Articular chondrocyte of knee joint (primary cell): ENCODE measurements around the gene CSE1L. TPM values are rescaled to one million over a fixed set of nuclear protein-coding genes. Genes with fewer than 3 reads are reported as not detected.

Experiments used
- small RNA-seq: library from RNA; depleted of rRNA; stranded (forward); fragments of <200 nt; gene quantifications from one replicate; pipeline ENCODE3, GENCODE V24; 2012
- total RNA-seq: library from RNA; depleted of rRNA; stranded (reverse); fragments of >200 nt; gene quantifications from 2 replicates; pipeline ENCODE4 v1.2.3, GENCODE V29; 2012

Gene CSE1L, protein sequence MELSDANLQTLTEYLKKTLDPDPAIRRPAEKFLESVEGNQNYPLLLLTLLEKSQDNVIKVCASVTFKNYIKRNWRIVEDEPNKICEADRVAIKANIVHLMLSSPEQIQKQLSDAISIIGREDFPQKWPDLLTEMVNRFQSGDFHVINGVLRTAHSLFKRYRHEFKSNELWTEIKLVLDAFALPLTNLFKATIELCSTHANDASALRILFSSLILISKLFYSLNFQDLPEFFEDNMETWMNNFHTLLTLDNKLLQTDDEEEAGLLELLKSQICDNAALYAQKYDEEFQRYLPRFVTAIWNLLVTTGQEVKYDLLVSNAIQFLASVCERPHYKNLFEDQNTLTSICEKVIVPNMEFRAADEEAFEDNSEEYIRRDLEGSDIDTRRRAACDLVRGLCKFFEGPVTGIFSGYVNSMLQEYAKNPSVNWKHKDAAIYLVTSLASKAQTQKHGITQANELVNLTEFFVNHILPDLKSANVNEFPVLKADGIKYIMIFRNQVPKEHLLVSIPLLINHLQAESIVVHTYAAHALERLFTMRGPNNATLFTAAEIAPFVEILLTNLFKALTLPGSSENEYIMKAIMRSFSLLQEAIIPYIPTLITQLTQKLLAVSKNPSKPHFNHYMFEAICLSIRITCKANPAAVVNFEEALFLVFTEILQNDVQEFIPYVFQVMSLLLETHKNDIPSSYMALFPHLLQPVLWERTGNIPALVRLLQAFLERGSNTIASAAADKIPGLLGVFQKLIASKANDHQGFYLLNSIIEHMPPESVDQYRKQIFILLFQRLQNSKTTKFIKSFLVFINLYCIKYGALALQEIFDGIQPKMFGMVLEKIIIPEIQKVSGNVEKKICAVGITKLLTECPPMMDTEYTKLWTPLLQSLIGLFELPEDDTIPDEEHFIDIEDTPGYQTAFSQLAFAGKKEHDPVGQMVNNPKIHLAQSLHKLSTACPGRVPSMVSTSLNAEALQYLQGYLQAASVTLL
- total RNA-seq = 73.8 and 85.2 TPM in 2 replicates

GRCh38 chr20:49046087-49046900 is at the start of gene CSE1L:
Gene CSE1L, plus strand, starts transcription at chr20:49046312. Its CDS starts 12,152 bp downstream, at chr20:49058464.

Small RNAs within 50 kb of the gene (small RNA-seq; reads per million reads assigned to genes)
- gene SNAP23P1 = not detected

Other genes starting within 250 kb of the CSE1L start
- 3.8 and 10.9 TPM in 2 replicates for gene PREX1, start 218.3 kb upstream of the CSE1L start, total RNA-seq
- gene ARFGEF2, start 124.6 kb upstream of the CSE1L start, total RNA-seq = 46.5 and 46.6 TPM in 2 replicates
- 69.9 and 77.1 TPM in 2 replicates for gene STAU1, start 142.0 kb downstream of the CSE1L start, total RNA-seq
- 26.8 and 30.1 TPM in 2 replicates for gene DDX27, start 173.1 kb downstream of the CSE1L start, total RNA-seq
- gene ZNFX1, start 231.7 kb downstream of the CSE1L start, total RNA-seq = 69.0 and 80.1 TPM in 2 replicates